CD14-positive monocyte (primary cell): ENCODE data around the gene ADCYAP1. TPM values are rescaled to one million over a fixed set of nuclear protein-coding genes. Genes with fewer than 3 reads are reported as not detected.

ENCODE experiments used
- DNase-seq, 3 donors: peaks; one replicate each; pipeline ENCODE4 v3.0.0-alpha.2; 2011 to 2022
- H2AFZ ChIP-seq: 2 replicates; pipeline ENCODE4 v1.6.0; 2012; ENCODE audit warnings: mild to moderate bottlenecking, low read depth, low read length, inconsistent platforms; ENCODE audit not compliant: insufficient read depth, poor library complexity, severe bottlenecking
- H3K27ac ChIP-seq, 2 donors: 1 replicate in 1 of 2; 2 replicates in 1 of 2; pipeline ENCODE4 v1.5.1; 2012 to 2013; ENCODE audit warnings: low read length in 2 of 2, control low read depth in 1 of 2, inconsistent platforms in 1 of 2, low read depth in 1 of 2, mild to moderate bottlenecking in 1 of 2
- H3K27me3 ChIP-seq, 2 donors: one replicate each; pipeline versions ENCODE4 v1.6.0 to v1.6.1; 2011 to 2013; ENCODE audit warnings: low read length in 2 of 2; ENCODE audit not compliant: control insufficient read depth in 2 of 2, insufficient read depth in 2 of 2
- H3K36me3 ChIP-seq, 2 donors: replicated peaks in 1 of 2; 1 replicate in 1 of 2; 2 replicates in 1 of 2; pipeline versions ENCODE4 v1.5.1 to v1.6.1; 2012 to 2013; ENCODE audit warnings: low read length in 2 of 2, control low read depth in 1 of 2, inconsistent platforms in 1 of 2, mild to moderate bottlenecking in 1 of 2; ENCODE audit not compliant: insufficient read depth in 2 of 2, control insufficient read depth in 1 of 2
- H3K4me1 ChIP-seq, 2 donors: 1 replicate in 1 of 2; 2 replicates in 1 of 2; pipeline versions ENCODE4 v1.5.1 to v1.6.1; 2012 to 2013; ENCODE audit warnings: low read length in 2 of 2, control low read depth in 1 of 2, inconsistent platforms in 1 of 2, mild to moderate bottlenecking in 1 of 2, moderate library complexity in 1 of 2; ENCODE audit not compliant: insufficient read depth in 2 of 2, control insufficient read depth in 1 of 2
- H3K4me2 ChIP-seq: replicated peaks from 2 replicates; pipeline ENCODE3; 2012; ENCODE audit warnings: low read length, moderate library complexity, mild to moderate bottlenecking; ENCODE audit not compliant: poor library complexity, severe bottlenecking; ENCODE audit errors: extremely low read depth
- H3K4me3 ChIP-seq, 3 experiments: fragments of 200-600 bp in 1 of 3; sonication (generic) in 1 of 3; replicated peaks in 1 of 3; 1 replicate in 2 of 3; 2 replicates in 1 of 3; pipeline ENCODE4 v1.5.1; 2011 to 2013; ENCODE audit warnings: low read length in 3 of 3, mild to moderate bottlenecking in 3 of 3, control low read depth in 2 of 3, low read depth in 2 of 3, inconsistent platforms in 1 of 3, moderate library complexity in 1 of 3
- H3K79me2 ChIP-seq: 2 replicates; pipeline ENCODE4 v1.6.0; 2012; ENCODE audit warnings: mild to moderate bottlenecking, control low read depth, inconsistent platforms, low read length, moderate library complexity; ENCODE audit not compliant: insufficient read depth
- H3K9ac ChIP-seq: 2 replicates; pipeline ENCODE4 v1.6.0; 2017; ENCODE audit warnings: low read length, mild to moderate bottlenecking; ENCODE audit not compliant: insufficient read depth, poor library complexity, severe bottlenecking
- H3K9me3 ChIP-seq, 2 donors: replicated peaks in 1 of 2; 1 replicate in 1 of 2; 2 replicates in 1 of 2; pipeline versions ENCODE4 v1.5.1 to v1.6.1; 2012 to 2013; ENCODE audit warnings: low read length in 2 of 2, control low read depth in 1 of 2; ENCODE audit not compliant: control insufficient read depth in 1 of 2, insufficient read depth in 1 of 2
- H4K20me1 ChIP-seq: 2 replicates; pipeline ENCODE4 v1.6.0; 2012; ENCODE audit warnings: mild to moderate bottlenecking, low read length, control low read depth, moderate library complexity; ENCODE audit not compliant: insufficient read depth
- H3K27ac Mint-ChIP-seq, 7 donors: one replicate each; pipeline ENCODE4 v1.8.0; 2020; ENCODE audit warnings: mild to moderate bottlenecking in 7 of 7, mixed read lengths in 7 of 7, moderate library complexity in 6 of 7, inconsistent platforms in 2 of 7
- H3K27me3 Mint-ChIP-seq, 3 donors: one replicate each; pipeline ENCODE4 v1.8.0; 2021 to 2022; ENCODE audit warnings: low read depth in 3 of 3, mild to moderate bottlenecking in 3 of 3, mixed read lengths in 3 of 3, moderate library complexity in 3 of 3, inconsistent platforms in 1 of 3
- H3K36me3 Mint-ChIP-seq, 2 donors: one replicate each; pipeline ENCODE4 v1.8.0; 2020; ENCODE audit warnings: mixed read lengths in 2 of 2, inconsistent platforms in 1 of 2, mild to moderate bottlenecking in 1 of 2
- H3K4me1 Mint-ChIP-seq: one replicate; pipeline ENCODE4 v1.8.0; 2020; ENCODE audit warnings: mild to moderate bottlenecking, mixed read lengths
- H3K4me3 Mint-ChIP-seq, 2 donors: one replicate each; pipeline ENCODE4 v1.8.0; 2020; ENCODE audit warnings: mild to moderate bottlenecking in 2 of 2, mixed read lengths in 2 of 2, moderate library complexity in 1 of 2
- H3K9me3 Mint-ChIP-seq, 7 donors: one replicate each; pipeline ENCODE4 v1.8.0; 2020 to 2022; ENCODE audit warnings: mixed read lengths in 7 of 7, mild to moderate bottlenecking in 6 of 7, moderate library complexity in 6 of 7, inconsistent platforms in 2 of 7
- WGBS: methylation state at CpG from one replicate; pipeline ENCODE4 v1.1.5; 2013; ENCODE audit warnings: missing lambda C conversion rate; ENCODE audit not compliant: insufficient coverage; 5-methylcytosine and 5-hydroxymethylcytosine counted together
- intact Hi-C, 2 donors: fragments of 100-400 bp; cut with micrococcal nuclease; formaldehyde crosslinking; loops; one replicate each; pipeline versions ENCODE4 v1.15.0 to v1.15.1; 2023
- polyA plus RNA-seq, 3 donors: library from polyadenylated mRNA; depleted of rRNA in 1 of 3; unstranded in 2 of 3; stranded (reverse) in 1 of 3; fragments of 300-500 nt in 2 of 3; fragments of >200 nt in 1 of 3; fragmentation: Illumina TruSeq in 2 of 3; gene quantifications; 1 replicate in 2 of 3; 2 replicates in 1 of 3; pipeline ENCODE4 v1.2.3, GENCODE V29; 2012 to 2021
- TF ChIP-seq, protein P1 (sequence below): fragments of 200-600 bp; IDR thresholded peaks from one replicate; pipeline ENCODE4 v1.8.0; 2022; ENCODE audit warnings: antibody characterized with exemption, mild to moderate bottlenecking

Gene ADCYAP1
- polyA plus RNA-seq, 3 donors = not detected

DNA sequence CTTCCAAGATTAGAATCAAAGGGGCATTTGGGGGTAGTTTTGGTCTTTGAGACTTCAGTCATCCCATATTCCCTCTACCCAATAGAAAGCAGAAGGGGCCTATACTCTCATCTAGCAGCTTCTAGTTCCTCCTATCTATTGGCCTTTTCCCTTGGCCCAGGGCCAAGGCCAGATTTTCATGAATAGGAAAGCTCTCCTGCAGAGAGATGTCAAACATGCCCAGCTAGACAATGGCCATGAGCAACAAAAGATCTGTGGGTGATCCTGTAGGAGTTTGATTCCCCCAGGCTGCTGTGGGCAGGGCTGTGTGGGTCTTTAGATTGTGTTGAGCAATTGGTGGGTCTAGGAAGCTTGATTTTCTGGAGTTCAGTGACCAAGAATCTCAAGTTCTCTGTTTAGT is 2.9 kb upstream of the ADCYAP1 start:
- Histone ChIP-seq H3K4me1 (no peaks in the 10 kb centered on the region), H2AFZ (no peak overlapping the region), H3K9ac (no peak overlapping the region), H3K4me3 (no peak overlapping the region), H3K27me3 (peaks cover 59 to 61% of the 10 kb centered on the region in 2 donors), H3K9me3 (peaks cover 0 to 24% of the 10 kb centered on the region in 2 donors), H3K79me2 (no peaks in the 10 kb centered on the region), H3K4me2 (no peak overlapping the region), H4K20me1 (no peaks in the 10 kb centered on the region), H3K36me3 (no peaks in the 10 kb centered on the region), H3K27ac (no peak overlapping the region)
- DNase-seq = no peak
- Mint-ChIP-seq H3K36me3 (peaks cover 0 to 5% of the 10 kb centered on the region in 2 donors), H3K27me3 (peaks cover 59 to 72% (median 61%) of the 10 kb centered on the region in 3 donors), H3K9me3 (peaks cover 0 to 29% (median 11%) of the 10 kb centered on the region in 7 donors), H3K4me3 (no peak overlapping the region), H3K27ac (no peak overlapping the region), H3K4me1 (peaks cover 7% of the 10 kb centered on the region)
- TF ChIP-seq, protein P1, sequence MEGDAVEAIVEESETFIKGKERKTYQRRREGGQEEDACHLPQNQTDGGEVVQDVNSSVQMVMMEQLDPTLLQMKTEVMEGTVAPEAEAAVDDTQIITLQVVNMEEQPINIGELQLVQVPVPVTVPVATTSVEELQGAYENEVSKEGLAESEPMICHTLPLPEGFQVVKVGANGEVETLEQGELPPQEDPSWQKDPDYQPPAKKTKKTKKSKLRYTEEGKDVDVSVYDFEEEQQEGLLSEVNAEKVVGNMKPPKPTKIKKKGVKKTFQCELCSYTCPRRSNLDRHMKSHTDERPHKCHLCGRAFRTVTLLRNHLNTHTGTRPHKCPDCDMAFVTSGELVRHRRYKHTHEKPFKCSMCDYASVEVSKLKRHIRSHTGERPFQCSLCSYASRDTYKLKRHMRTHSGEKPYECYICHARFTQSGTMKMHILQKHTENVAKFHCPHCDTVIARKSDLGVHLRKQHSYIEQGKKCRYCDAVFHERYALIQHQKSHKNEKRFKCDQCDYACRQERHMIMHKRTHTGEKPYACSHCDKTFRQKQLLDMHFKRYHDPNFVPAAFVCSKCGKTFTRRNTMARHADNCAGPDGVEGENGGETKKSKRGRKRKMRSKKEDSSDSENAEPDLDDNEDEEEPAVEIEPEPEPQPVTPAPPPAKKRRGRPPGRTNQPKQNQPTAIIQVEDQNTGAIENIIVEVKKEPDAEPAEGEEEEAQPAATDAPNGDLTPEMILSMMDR = no peak
- intact Hi-C loops = no loop called here

DNA sequence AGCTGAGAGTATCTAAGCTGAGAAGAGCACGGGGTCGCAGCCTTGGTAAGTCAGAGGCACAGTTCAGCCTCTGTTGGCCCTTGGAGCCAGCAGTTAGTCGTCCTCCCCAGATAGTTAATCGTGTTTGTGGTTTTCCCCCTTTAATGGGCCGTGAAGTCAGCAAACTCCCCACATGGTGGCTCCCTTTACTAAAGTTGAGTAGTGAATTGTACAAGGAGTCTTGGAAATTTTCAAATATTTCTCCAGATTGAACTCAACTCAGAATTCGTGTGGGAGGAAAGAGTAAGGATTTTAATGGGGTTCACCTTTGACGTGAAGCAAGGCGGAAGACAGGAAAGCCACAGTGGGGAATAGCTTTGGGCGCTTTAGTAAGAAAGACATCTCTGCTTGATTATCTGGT is 2.4 kb upstream of the ADCYAP1 start:
- TF ChIP-seq, protein P1 = no peak
- no peak overlapping the region for H3K4me3 ChIP-seq
- Mint-ChIP-seq H3K36me3 (peaks cover 0 to 5% of the 10 kb centered on the region in 2 donors), H3K4me1 (peaks cover 8% of the 10 kb centered on the region), H3K4me3 (peak overlapping the region in 1 of 2 donors; percentile 0), H3K27ac (no peak overlapping the region), H3K9me3 (peaks cover 0 to 31% (median 11%) of the 10 kb centered on the region in 7 donors), H3K27me3 (peaks cover 64 to 77% (median 66%) of the 10 kb centered on the region in 3 donors)
- no peak overlapping the region for H3K4me2 ChIP-seq
- H3K27ac ChIP-seq = no peak overlapping the region
- H3K79me2 ChIP-seq = no peaks in the 10 kb centered on the region
- no peak overlapping the region for H3K9ac ChIP-seq
- intact Hi-C loops = no loop called here
- H3K4me1 ChIP-seq = peaks cover 0 to under 1% of the 10 kb centered on the region in 2 donors
- 23% methylated on average over 8 of the region's 9 CpGs for WGBS
- peaks cover 0 to 26% of the 10 kb centered on the region in 2 donors for H3K9me3 ChIP-seq
- H2AFZ ChIP-seq = no peak overlapping the region
- DNase-seq = no peak
- no peaks in the 10 kb centered on the region for H3K36me3 ChIP-seq
- no peaks in the 10 kb centered on the region for H4K20me1 ChIP-seq
- peaks cover 63 to 66% of the 10 kb centered on the region in 2 donors for H3K27me3 ChIP-seq
